Skeletal muscle tissue (tissue), 4 donors: Measurements from ENCODE around the gene WDR54. TPM values are rescaled to one million over a fixed set of nuclear protein-coding genes. Genes with fewer than 3 reads are reported as not detected.
A peak's percentile ranks its signal among the peaks of the same experiment; 100 is the strongest.

Experiments used
- H3K27ac ChIP-seq: one replicate; pipeline ENCODE4 v1.7.0; 2013; ENCODE audit warnings: mild to moderate bottlenecking, low read depth, low read length, inconsistent platforms
- H3K27me3 ChIP-seq, 3 donors: one replicate each; pipeline ENCODE4 v1.7.0; 2013; ENCODE audit warnings: low read length in 3 of 3; ENCODE audit not compliant: control insufficient read depth in 3 of 3, insufficient read depth in 3 of 3
- H3K36me3 ChIP-seq, 3 donors: one replicate each; pipeline ENCODE4 v1.7.0; 2013; ENCODE audit warnings: low read length in 3 of 3; ENCODE audit not compliant: control insufficient read depth in 3 of 3, insufficient read depth in 3 of 3
- H3K4me1 ChIP-seq, 3 donors: one replicate each; pipeline ENCODE4 v1.7.0; 2013; ENCODE audit warnings: low read length in 3 of 3, mild to moderate bottlenecking in 3 of 3; ENCODE audit not compliant: control insufficient read depth in 3 of 3, insufficient read depth in 3 of 3
- H3K4me3 ChIP-seq, 3 donors: one replicate each; pipeline ENCODE4 v1.7.0; 2013; ENCODE audit warnings: low read length in 3 of 3
- H3K9ac ChIP-seq, 3 donors: one replicate each; pipeline ENCODE4 v1.7.0; 2013; ENCODE audit warnings: low read length in 3 of 3, mild to moderate bottlenecking in 3 of 3, moderate library complexity in 2 of 3, low read depth in 1 of 3
- H3K9me3 ChIP-seq, 3 donors: one replicate each; pipeline ENCODE4 v1.7.0; 2013; ENCODE audit warnings: low read length in 3 of 3; ENCODE audit not compliant: control insufficient read depth in 3 of 3
- total RNA-seq: library from RNA; depleted of rRNA; stranded (reverse); fragments of >200 nt; gene quantifications from one replicate; pipeline ENCODE4 v1.2.3, GENCODE V29; 2014
- donor health status: Osteomylitis.

The WDR54 gene
- total RNA-seq = 5.7 TPM

GRCh38 chr2:74421221-74421870 is at the start of gene WDR54, which contains the start of gene C2orf81:
TSS of gene WDR54 (plus strand) at chr2:74421730. CDS start at chr2:74422154, 424 bp downstream.
TSS of gene C2orf81 (minus strand) at chr2:74421619. CDS start at chr2:74421560, 59 bp downstream.
- no peaks in the 10 kb centered on the region for H3K9me3 ChIP-seq
- peaks cover 8 to 28% (median 19%) of the 10 kb centered on the region in 3 donors for H3K27me3 ChIP-seq
- peaks cover 0 to 5% (median 3%) of the 10 kb centered on the region in 3 donors for H3K36me3 ChIP-seq
- H3K4me1 ChIP-seq = peaks cover 15 to 17% (median 17%) of the 10 kb centered on the region in 3 donors
- peak within 1 kb of the TSS; percentile 69 to 81 (median 77) for H3K4me3 ChIP-seq
- peak within 1 kb of the TSS; percentile 42 to 70 (median 61) for H3K9ac ChIP-seq
- no peak within 1 kb of the TSS for H3K27ac ChIP-seq

GRCh38 chr2:74372674-74373073 is 48.9 kb upstream of the WDR54 start:
- Histone ChIP-seq H3K4me3 (no peak overlapping the region), H3K4me1 (peaks cover 9 to 15% (median 12%) of the 10 kb centered on the region in 3 donors), H3K36me3 (peaks cover 62 to 66% (median 64%) of the 10 kb centered on the region in 3 donors), H3K9me3 (no peaks in the 10 kb centered on the region), H3K27ac (peak overlapping the region; percentile 25), H3K27me3 (no peaks in the 10 kb centered on the region), H3K9ac (peak overlapping the region in 1 of 3 donors; percentile 45)

- Histone ChIP-seq H3K9me3 (no peaks in the 10 kb centered on the region), H3K27ac (peak overlapping the region; percentile 33), H3K4me3 (peak overlapping the region in 1 of 3 donors; percentile 20), H3K36me3 (peaks cover 60 to 64% (median 63%) of the 10 kb centered on the region in 3 donors), H3K4me1 (peaks cover 11 to 15% (median 12%) of the 10 kb centered on the region in 3 donors), H3K9ac (peak overlapping the region in 1 of 3 donors; percentile 14), H3K27me3 (no peaks in the 10 kb centered on the region)
These were observed 48.3 kb upstream of the WDR54 start for GRCh38 chr2:74373221-74373676.

DNA sequence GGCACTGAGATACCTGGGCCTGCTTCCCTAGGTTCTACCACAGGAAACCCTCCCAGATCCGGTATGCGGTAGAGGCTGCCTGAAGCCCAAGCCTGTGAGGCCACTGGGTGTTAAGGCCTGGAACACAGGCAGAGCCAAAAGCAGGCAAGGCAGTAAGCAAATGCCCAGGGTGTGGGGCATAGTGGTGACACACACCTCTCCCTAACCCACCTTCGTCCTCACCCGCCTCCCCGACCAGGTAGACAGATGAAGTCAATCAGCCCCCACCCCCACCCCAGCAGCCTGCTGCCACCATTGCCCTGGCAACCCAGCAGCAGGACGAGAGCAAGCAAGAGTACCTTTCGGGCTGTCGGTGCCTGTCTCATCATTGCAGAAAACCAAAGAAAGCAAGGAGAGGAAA is 47.5 kb upstream of the WDR54 start:
- H3K27ac ChIP-seq = peak overlapping the region; percentile 5
- peak overlapping the region in 1 of 3 donors; percentile 25 for H3K9ac ChIP-seq

DNA sequence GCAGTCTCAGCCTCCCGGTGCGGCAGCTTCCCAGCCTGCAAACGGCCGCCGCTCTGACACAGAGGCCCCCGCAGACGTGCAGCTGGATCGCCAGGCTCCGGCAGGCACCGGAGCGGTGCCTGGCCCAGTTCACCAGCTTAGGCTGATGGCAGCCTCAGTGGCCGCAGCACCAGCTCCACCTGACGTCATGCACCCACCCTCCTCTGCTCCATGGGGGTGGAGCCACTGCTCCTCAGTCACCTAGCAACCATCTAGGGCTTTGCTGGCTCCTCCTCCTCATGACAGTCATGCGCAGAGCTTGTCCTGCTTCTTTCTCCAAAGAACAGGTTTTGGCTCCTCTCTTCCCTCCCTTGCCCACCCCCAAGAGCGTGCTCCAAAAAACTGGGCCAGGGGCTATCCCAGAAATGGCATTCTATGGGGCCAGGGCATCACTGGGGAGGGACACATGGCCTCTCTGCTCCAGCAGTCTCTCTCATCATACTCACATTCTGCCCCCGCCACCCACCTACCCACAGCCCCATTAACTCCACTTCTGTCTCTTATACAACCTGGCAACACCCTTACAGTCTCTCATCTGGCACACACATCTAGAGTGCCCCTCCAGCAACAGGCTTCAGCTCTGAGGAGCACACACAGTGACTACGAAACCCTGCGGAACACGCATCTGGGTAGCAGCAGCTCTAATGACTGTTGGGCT is 46.9 kb upstream of the WDR54 start:
- no peaks in the 10 kb centered on the region for H3K9me3 ChIP-seq

More for the DNA sequence above, 47.5 kb upstream of the WDR54 start:
- Histone ChIP-seq H3K4me1 (peaks cover 11 to 15% (median 12%) of the 10 kb centered on the region in 3 donors), H3K4me3 (peak overlapping the region; percentile 20 to 58 (median 21)), H3K27me3 (no peaks in the 10 kb centered on the region), H3K9me3 (no peaks in the 10 kb centered on the region), H3K36me3 (peaks cover 53 to 58% (median 56%) of the 10 kb centered on the region in 3 donors)

DNA sequence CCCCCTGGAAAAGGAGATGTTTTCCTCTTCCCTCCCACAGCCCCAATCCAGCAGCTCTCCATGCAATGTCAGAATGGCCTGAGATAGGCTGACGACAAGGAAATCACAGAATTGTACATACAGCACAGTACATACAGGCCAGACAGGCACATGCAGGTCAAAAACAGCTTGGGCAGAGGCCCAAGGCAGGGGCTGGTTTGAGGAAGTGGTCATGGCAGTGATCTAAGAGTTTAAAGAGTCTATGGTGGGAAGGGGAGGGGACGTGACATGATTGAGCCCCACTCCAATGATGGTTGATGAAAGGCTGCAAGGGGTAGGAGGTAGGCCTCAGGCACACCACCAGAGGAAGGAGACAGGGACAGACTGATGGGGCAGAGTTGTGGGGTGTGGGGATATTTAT is 45.7 kb upstream of the WDR54 start:
- H3K27me3 ChIP-seq = no peaks in the 10 kb centered on the region
- H3K27ac ChIP-seq = no peak overlapping the region
- peaks cover 34 to 41% (median 37%) of the 10 kb centered on the region in 3 donors for H3K36me3 ChIP-seq
- H3K4me3 ChIP-seq = no peak overlapping the region
- H3K4me1 ChIP-seq = peaks cover 26 to 31% (median 28%) of the 10 kb centered on the region in 3 donors
- no peaks in the 10 kb centered on the region for H3K9me3 ChIP-seq
- no peak overlapping the region for H3K9ac ChIP-seq

More for the DNA sequence above, 46.9 kb upstream of the WDR54 start:
- peak overlapping the region; percentile 20 to 58 (median 21) for H3K4me3 ChIP-seq
- peaks cover 14 to 19% (median 16%) of the 10 kb centered on the region in 3 donors for H3K4me1 ChIP-seq
- peak overlapping the region; percentile 5 for H3K27ac ChIP-seq
- peak overlapping the region in 1 of 3 donors; percentile 25 for H3K9ac ChIP-seq
- peaks cover 46 to 53% (median 49%) of the 10 kb centered on the region in 3 donors for H3K36me3 ChIP-seq
- H3K27me3 ChIP-seq = no peaks in the 10 kb centered on the region

GRCh38 chr2:74378007-74378406 is 43.5 kb upstream of the WDR54 start:
- Histone ChIP-seq H3K36me3 (peaks cover 21 to 26% (median 23%) of the 10 kb centered on the region in 3 donors), H3K27ac (no peak overlapping the region), H3K9ac (no peak overlapping the region), H3K4me1 (peaks cover 30 to 45% (median 33%) of the 10 kb centered on the region in 3 donors), H3K27me3 (no peaks in the 10 kb centered on the region), H3K9me3 (no peaks in the 10 kb centered on the region), H3K4me3 (no peak overlapping the region)

DNA sequence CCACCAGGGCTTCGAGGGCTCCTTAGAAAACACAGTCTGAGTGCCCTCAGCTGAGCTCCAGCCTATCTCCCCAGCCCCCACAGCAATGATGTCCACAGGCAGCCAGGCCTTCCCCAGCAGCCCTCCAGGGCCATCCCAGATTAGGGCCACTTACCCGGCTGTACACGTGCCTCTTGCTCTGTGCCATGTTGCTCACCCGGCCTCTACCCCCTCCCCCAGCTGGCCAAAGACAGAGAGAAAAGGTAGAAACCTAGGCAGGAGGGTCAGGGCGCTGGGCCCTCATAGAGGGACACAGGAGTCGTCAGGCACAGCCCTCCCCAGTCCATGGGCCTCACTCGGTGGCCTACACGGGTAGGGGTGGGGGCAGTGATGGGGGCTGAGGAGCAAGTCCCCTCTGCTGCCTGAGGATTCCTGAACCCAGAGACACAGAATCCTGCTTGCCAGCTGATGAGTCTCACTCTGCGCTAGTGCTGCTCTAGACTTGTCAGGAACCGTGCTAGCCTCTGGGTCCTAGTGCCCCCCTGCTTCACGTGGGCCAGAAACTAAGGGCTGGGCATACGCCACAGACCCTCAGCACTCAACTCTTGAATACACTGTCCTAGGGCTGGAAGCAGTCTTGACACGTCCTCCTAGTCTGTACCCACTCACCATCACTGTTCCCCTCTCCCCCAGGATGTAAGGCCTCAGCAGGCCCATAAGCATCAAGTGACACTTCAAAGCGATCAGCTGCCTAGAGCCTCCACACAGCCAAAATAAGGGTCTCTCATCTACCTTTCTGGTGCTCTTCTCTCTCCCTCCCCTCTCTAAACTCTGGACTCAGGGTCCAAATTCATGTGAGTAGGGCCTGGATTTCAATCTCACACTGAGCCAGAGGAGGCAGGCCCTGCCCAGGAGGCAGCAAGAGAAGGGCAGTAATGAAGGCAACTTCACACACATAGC is 41.4 kb upstream of the WDR54 start, which contains the start of gene DCTN1:
Gene DCTN1 (minus strand): TSS at position 461 of the 939 bp plus-strand sequence. CDS start 274 bp downstream, at position 187.
- peaks cover 17 to 25% (median 23%) of the 10 kb centered on the region in 3 donors for H3K36me3 ChIP-seq
- H3K9ac ChIP-seq = peak within 1 kb of the TSS; percentile 36 to 79 (median 73)
- H3K4me1 ChIP-seq = peaks cover 32 to 49% (median 32%) of the 10 kb centered on the region in 3 donors
- no peaks in the 10 kb centered on the region for H3K27me3 ChIP-seq
- peak within 1 kb of the TSS; percentile 51 to 72 (median 64) for H3K4me3 ChIP-seq
- H3K27ac ChIP-seq = no peak within 1 kb of the TSS
- H3K9me3 ChIP-seq = no peaks in the 10 kb centered on the region

GRCh38 chr2:74381751-74382150 is 39.8 kb upstream of the WDR54 start:
- Histone ChIP-seq H3K27ac (no peak overlapping the region), H3K36me3 (peaks cover 11 to 15% (median 13%) of the 10 kb centered on the region in 3 donors), H3K4me1 (peaks cover 32 to 50% (median 32%) of the 10 kb centered on the region in 3 donors)

More at GRCh38 chr2:74381751-74382150, 39.8 kb upstream of the WDR54 start:
- Histone ChIP-seq H3K27me3 (no peaks in the 10 kb centered on the region), H3K9ac (peak overlapping the region in 1 of 3 donors; percentile 28), H3K4me3 (no peak overlapping the region), H3K9me3 (no peaks in the 10 kb centered on the region)
